HEK293T (cell line): ENCODE data around the gene POU5F1.

Experiments used
- BHLHE40 ChIP-seq: fragments of 450-650 bp; IDR thresholded peaks from 2 replicates; pipeline ENCODE4 v1.6.1; 2016; ENCODE audit warnings: mild to moderate bottlenecking, moderate library complexity, borderline replicate concordance
- FOXM1 ChIP-seq: fragments of 450-650 bp; IDR thresholded peaks from 2 replicates; pipeline ENCODE4 v1.6.1; 2017; ENCODE audit warnings: mild to moderate bottlenecking, borderline replicate concordance
- SP1 ChIP-seq: fragments of 450-650 bp; IDR thresholded peaks from 2 replicates; pipeline ENCODE4 v1.6.1; 2017
- SUZ12 ChIP-seq: fragments of 450-650 bp; IDR thresholded peaks from 2 replicates; pipeline ENCODE4 v1.6.1; 2016; ENCODE audit warnings: mild to moderate bottlenecking

GRCh38 chr6:31205638-31206037 lies 35.2 kb upstream of the POU5F1 start:
- TF ChIP-seq SP1 (no peak), BHLHE40 (no peak), FOXM1 (no peak), SUZ12 (no peak)
